ENCODE data around the gene CCR7. TPM values are rescaled to one million over a fixed set of nuclear protein-coding genes. Genes with fewer than 3 reads are reported as not detected.

CCR7 gene
- total RNA-seq, 1 donor from 2014 or later: not detected

DNA sequence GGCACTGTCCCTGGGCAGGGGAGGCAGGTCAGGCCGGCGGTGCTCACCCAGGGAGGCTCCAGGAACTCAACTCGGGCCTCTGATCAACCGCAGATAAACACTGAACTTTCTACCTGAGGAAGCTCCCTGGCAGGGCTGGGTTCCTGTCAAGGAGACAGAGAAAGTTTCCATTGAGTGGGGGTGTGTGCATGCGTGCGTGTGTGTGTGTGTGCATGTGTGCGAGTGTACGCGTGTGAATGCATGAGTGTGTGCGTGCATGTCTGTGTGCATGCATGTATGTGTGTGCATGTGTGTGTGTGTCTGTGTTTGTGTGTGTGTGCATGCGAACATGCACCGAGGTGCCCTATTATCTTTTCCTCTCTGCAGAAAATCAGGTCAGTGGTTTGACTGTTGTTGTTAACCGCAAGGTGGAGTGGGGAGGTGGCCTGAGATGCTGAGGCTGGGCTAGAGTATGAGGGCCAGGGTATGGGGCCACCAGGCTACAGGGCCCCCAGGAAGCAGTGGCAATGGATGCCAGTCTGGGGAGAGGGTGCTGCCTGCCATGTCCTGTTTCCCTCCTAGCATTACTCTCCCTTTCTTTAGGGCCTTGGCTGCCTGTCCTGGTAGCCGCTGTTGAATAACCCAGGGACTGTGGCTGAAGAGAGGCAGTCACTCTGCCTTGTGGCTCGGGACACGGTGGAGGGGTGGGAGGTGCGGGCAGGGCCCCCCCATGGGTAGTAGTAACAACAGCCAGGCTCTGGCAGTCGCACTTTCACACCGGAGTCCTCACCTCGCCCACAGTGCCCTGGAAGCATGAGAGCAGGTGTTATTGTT is 24.0 kb downstream of the CCR7 start:
- ATAC-seq (no peak), DNase-seq (ENCODE audit: missing footprints) (no peak)
- intact Hi-C loops (cut with DNase I): loop anchor here (2.0 kb wide), 1 partner anchor 14 kb away; no protein-coding TSS in a partner anchor

DNA sequence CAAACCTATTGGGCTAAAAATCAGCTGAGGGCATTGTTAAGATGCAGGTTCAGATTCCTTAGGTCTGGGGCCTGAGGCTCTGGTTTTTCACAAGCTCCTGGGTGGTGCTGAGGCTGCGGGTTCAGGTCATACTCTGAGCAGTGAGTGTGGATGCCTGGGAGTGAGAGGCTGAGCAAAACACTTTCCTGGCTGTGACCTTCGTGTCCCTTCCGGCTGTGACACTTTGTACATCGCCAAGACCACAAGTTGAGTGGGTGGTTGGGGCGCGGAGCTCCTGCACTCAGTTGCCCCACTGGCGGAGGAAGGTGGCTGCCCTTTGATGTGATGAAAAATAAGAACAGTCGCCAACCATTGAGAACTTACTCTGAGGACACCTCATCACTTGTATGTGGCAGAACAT is 24.8 kb downstream of the CCR7 start:
- ATAC-seq (no peak), DNase-seq (ENCODE audit: missing footprints) (no peak)
- intact Hi-C loops (cut with DNase I): loop anchor here (2.0 kb wide), 1 partner anchor 14 kb away; no protein-coding TSS in a partner anchor

DNA sequence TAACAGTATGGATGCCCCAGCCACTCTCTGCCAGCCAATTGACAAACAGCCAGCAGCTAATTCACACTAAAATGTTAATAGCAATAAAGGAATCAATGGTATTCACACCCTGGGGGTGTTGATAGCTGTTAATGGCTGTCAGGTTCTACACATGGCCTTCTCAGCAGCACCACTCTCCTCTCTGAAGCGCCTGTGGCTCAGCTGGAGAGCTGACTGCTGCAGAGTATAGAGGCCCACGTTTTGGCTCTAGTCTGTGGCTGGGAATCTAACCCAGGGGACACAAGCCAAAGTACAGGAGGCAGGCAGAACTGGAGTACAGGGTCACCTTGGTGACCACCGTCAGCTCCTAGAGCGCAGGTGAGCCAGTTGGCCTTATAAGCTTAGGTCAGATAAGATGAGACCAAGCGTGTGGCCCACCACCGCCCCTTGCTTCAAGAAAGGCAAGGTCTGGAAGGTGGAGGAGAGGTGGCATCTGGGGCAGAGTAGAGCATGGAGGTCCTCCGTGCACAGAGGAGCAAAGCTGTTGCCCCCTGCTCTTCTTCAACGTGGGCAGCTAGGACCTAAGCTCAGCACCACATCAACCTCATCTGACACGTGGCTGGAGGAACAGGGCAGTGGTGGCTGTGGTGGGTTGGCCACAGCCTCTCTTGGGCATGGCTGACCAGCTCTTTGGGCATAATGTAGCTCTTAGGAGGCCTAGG is 25.4 kb downstream of the CCR7 start:
- DNase-seq (ENCODE audit: missing footprints) (no peak), ATAC-seq (peak; percentile 49)
- intact Hi-C loops (cut with DNase I): loop anchor here (2.0 kb wide), 1 partner anchor 15 kb away; no protein-coding TSS in a partner anchor

DNA sequence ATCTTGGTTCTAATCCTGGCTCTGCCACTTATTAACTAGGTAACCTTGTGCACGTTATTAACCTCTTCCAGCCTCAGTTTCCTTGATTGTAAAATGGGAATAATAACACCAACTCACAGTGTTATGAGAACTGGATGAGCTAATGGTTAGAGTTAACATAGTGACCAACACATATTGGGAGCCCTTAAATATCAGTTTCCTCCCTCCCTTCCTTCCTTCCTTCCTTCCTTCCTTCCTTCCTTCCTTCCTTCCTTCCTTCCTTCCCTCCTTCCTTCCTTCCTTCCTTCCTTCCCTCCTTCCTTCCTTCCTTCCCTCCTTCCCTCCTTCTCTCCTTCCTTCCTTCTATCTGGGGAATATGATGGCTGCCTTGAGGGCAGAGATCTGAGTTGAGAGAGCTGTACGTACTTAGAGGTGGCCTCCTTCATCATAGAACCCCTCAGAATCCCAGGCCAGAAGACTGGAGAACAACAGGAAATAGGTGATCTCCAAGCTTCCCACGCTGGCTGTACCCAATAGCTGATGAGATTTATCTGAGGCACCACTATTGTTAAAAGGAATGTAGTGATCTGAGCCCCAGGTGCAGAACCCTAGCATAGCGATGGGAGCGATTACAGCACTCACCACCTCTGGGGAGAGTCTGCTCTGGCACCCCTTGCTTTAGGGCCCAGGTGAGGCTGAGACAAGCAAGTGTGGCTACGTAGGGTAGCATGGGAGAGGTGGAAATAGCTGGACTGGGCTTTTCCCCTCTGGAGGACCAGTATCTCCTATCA is 26.2 kb downstream of the CCR7 start:
- no peak for ATAC-seq

DNA sequence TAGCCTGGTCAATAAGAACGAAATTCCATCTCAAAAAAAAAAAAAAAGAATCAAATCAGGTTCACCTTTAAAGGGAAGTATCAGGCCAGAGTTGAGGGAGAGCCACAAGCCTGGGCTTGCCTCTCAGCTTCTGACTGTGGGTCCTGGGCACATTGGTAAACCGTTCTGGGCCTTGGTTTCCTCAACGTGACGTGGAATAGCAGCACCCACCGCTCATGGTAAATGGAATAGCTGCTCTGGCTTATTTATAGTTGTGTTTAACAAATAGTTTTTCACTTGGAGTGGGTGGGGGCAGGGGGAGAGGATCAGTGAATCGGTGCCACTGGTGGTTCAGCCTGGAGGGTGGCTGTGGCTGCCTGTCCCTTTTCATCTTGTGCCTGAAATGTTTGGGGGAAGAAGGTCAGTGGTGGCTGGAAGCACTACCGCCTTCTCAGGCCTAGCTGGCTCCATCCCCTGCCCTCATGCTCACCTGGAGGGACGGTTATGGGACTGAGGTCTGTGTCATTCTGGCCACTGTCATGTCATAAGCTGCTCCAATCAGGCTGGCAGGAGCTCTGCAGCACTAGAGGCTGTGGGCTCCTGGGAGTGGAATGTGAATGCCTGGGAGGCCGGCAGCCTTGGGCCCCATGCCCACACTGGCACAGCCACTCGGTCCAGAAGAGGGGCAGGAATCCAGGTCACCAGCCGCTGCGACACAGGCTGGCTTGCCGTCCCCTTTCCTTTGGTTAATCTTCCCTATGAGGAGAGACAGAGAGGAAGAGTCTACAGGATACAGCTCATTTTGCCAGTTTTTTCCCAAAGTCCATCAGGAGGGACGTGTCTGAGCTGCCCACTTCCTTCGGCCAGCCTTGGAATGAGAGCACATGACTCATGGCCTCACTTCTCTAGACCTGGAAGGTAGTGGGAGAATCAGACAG is 27.0 kb downstream of the CCR7 start:
- DNase-seq (ENCODE audit: missing footprints) (peak; percentile 84), ATAC-seq (peak; percentile 53)
- intact Hi-C loops (cut with DNase I): no loop called here

More for the DNA sequence above, 26.2 kb downstream of the CCR7 start:
- intact Hi-C loops (cut with DNase I): no loop called here
- no peak for DNase-seq (ENCODE audit: missing footprints)

DNA sequence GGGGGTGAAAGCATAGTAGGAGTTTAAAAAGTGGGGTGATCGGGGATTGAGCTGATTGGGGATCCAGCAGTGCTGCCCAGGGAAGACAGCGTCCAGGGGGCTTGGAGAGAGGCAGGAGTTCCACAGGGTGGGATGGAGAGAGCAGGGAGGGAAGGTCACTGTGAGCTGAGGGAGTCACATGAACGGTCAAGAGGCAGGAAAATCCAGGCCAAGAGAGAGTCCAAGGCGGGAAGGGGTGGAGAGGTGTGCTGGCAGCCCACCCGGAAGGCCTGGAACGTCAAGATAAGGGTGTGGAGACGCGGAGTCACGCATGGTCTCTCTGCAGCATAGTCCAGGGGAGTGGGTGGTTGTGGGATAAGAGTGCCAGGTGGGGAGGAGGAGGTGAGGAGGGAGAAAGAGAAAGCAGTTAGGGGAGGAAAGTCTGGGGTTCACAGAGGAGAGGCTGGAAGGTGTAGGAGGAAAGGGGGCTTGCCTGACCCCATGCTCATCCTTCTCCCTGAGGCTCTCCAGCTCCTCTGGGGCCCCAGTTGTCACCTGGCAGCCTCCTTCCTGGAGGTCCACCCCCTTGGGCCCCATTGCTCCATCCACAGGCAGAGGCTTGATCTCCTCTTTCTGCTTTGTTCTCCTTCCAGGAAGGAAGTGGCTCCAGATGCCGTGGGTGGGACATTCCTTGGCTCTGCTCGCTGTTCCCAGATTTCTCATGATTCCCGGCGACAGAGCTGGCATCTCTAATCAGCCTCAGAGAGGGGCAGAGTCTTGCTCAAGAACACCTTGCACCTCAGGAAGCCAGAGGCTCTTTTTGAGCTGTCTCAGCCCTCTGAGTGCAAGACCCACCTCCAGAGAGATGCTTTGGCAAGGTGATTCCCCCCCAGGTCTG is 28.7 kb downstream of the CCR7 start:
- DNase-seq (ENCODE audit: missing footprints): no peak
- intact Hi-C loops (cut with DNase I): no loop called here
- ATAC-seq: no peak

DNA sequence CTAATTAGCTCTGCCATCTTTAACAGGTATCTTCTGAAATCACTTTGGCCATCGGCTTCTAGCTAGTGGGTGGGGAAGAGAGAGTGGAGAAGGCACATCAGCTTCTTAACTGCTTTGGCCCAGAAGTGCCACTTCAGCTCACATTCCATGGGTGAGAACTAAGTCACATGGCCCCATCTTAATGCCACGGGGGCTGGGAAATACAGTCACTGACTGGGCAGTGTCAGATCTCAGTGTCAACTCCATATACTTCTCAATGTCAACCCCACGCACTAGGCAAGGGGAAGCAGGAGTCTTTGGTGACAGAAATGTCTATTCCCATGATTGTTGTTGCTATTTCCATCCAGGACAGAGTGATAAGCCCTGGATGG is 29.4 kb downstream of the CCR7 start:
- intact Hi-C loops (cut with DNase I): no loop called here
- no peak for DNase-seq (ENCODE audit: missing footprints)
- no peak for ATAC-seq

DNA sequence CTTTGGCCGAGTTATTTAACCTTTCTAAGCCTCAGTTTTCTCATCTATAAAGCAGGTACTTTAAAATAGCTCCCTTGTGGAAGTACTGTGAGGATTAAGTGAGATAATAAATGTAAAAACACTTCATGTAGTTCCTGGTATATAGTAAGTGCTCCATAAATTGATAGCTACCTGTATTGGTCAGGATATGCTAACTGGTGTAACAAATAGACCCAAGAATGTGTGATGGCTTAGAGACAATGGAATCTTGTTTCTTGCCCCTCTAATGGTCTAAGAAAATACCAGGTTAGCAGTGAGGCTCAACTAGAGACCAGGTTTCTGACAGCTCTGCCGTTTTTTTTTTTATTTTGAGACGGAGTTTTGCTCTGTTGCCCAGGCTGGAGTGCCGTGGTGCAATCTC is 29.8 kb downstream of the CCR7 start:
- ATAC-seq (no peak), DNase-seq (ENCODE audit: missing footprints) (no peak)
- intact Hi-C loops (cut with DNase I): no loop called here

DNA sequence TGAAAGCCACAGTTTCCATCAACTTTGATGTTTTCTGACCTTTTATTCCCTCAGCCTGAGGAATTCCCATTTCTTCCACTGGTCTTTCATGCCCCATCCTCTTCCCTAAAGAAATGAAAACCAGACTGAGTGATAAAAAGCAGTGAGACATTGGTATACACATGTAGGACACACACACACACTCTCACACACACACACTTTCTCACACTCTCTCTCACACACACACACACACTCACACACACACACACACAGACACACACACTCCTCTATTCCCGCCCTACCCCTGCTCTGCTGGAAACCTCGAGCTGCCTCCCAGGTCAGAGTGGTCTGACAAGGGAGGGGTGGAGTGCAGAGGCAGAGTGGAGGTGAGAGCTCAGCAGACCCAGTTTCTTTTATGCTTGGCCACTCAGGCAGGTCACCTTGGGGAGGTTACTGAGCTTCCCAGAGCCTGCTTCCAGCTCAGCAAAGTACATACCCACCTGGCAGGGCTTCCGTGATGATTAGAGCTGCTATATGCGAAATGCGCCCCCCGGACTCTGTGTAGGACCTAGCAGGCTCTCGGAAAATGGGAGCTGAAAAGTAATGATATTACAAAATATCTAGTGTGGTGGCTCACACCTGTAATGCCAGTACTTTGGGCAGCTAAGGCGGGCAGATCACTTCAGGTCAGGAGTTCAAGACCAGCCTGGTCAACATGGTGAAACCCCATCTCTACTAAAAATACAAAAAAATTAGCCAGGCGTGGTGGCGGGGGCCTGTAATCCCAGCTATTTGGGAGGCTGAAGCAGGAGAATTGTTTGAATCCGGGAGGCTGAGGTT is 30.7 kb downstream of the CCR7 start:
- intact Hi-C loops (cut with DNase I): no loop called here
- DNase-seq (ENCODE audit: missing footprints) (no peak), ATAC-seq (no peak)

DNA sequence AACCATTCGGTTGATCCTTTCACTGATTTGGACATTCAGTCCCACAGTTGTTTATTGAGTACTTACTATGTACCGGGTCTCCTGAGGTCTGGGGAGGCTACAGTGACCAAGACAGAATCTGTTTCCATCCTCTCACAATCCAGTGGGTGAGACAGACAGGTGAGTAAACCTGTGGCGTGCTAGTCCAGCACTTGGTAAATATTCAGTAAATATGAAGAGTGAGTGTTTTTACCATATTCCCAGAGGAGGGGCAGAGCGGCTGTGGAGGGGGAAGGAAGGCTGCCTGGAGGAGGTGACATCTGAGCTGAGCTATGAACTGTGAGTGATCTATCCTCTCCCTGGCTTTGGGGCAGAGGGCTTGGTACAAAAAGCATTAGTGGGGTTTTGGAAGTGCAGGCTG is 31.4 kb downstream of the CCR7 start:
- ATAC-seq (no peak), DNase-seq (ENCODE audit: missing footprints) (no peak)
- intact Hi-C loops (cut with DNase I): loop anchor here (1.0 to 2.0 kb wide), 4 partner anchors 26 to 175 kb away; no protein-coding TSS in a partner anchor

DNA sequence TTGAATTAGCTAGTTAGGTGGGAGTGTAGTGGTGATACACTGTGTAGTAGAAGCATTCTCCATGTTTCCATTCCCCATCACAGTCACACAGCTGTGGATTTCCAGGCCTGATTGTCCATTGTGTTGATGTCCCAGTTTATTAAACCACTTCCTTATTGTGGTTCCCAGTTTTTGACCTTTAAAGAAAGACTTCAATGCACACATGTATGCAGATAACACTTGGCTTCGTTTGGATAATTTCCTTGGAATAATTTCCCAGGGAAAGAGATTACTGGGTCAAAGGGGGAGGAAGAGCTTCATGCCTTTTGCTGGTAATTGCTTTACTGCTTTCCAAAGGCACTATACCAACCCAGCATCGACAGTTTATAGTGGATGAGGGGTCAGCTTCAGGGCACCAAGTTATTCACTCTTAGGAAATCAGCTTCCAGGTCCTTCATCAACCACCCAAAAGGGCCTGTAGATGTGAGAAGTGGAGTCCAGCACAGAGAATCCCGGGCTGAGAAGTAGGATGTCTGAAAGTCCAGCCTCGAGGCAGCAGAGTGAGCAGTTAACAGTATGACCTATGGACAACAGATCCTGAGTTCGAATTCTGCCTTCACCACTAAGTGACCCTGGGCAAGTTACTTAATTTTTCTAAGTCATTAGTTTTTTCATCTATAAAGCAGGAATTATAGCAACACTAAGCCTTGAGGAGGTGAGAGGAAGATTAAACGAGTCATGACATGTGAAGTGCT is 32.6 kb downstream of the CCR7 start:
- intact Hi-C loops (cut with DNase I): loop anchor here (1.0 to 2.0 kb wide), 5 partner anchors 28 to 174 kb away; no protein-coding TSS in a partner anchor
- DNase-seq (ENCODE audit: missing footprints) (no peak), ATAC-seq (peak; percentile 30)

DNA sequence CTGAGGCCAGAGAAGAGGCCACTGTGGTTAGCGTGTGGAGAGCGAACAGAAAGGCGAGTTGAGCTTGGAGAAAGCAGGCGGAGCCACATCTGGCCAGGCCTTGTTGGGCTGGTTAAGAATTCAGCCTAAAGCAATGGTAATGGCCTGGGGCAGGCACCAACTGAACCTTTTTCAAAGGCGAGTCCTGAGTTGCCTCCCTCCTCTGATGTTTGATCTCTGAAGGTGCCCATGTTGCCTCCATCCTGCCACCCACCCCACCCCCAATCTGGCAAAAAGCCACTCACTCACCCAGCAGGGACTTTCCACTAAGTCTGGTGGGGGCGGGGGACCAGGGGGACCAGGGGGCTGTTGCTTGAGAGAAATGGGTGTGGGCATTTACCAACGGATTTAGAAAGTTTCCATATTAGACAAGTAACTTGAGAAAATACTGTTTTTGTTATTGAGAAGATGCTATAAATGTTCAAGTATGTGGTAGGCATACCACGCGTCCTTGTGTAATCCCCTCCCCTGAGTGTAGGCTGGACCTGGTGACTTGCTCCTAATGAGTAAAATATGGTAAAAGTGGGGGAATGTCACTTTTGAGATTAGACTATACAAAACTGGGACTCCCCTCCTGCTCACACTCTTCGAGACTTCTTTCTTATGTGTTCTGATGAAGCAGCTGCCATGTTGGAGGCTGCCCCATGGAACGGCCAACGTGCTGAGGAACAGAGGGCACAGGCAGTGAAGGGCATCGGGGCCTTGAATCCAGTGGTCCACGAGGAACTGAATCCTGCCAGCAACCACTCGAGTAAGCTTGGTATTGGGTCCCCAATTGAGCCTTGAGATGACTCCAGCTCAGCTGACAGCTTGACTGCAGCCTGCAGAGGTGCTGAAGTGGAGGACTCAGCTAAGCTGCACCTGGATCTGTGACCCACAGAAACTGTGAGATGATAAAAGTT is 34.0 kb downstream of the CCR7 start:
- ATAC-seq: no peak
- DNase-seq (ENCODE audit: missing footprints): no peak
- intact Hi-C loops (cut with DNase I): no loop called here

DNA sequence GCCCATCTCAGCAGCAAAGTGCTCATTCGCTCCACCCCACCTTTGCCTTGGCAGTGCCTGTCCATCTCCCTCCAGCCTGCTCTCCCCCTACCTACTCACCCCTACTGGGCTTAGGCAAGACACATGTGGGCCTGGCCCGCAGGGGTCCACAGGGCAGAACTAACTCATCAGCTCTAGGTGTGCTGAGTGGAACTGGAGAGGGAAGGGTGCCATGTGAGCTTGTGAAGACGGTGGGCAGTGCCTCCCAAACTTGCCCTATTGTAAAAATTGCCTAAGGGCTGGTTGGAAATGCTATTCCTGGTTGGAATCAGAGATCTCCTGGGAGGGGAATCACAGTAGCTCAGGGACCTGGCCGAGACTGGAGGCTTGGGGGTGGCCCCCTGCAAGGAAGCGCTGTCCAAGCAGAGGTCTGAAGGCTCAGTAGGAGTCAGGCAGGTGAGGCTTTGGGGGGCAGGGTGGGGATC is 34.7 kb downstream of the CCR7 start:
- intact Hi-C loops (cut with DNase I): no loop called here
- DNase-seq (ENCODE audit: missing footprints) (no peak), ATAC-seq (no peak)

DNA sequence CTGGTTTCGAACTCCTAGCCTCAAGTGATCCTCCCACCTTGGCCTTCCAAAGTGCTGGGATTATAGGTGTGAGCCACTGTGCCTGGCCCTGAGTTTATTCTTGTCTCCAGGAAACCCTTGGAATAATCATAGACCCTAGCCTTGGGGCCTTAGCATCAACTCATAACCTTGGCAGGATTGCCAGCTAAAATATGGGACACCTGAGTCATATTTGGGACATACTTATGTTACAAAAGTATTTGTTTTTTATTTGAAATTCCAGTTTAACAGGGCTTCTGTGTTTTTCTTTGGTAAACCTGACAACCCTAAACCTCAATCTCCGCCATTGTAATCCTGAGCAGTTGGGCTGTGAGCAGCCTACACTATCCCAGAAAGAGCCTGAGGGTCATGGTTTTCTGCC is 35.3 kb downstream of the CCR7 start:
- no peak for DNase-seq (ENCODE audit: missing footprints)
- ATAC-seq: no peak

More for the DNA sequence above, 35.3 kb downstream of the CCR7 start:
- intact Hi-C loops (cut with DNase I): no loop called here
